Measurements from ENCODE around the gene PLK2. TPM values are rescaled to one million over a fixed set of nuclear protein-coding genes. Genes with fewer than 3 reads are reported as not detected.

Gene PLK2
- total and polyA plus RNA-seq, 10 donors: 23.2 to 519 (median 296) TPM

- Histone ChIP-seq H3K9me3 (no peaks in the 10 kb centered on the region), H3K4me1 (no peaks in the 10 kb centered on the region), H3K27ac (no peak overlapping the region), H3K36me3 (no peaks in the 10 kb centered on the region), H3K4me3 (no peak overlapping the region), H3K27me3 (replicated peaks in 1 of 7) (no peaks in the 10 kb centered on the region)
- intact Hi-C loops (cut with DNase I; ENCODE audit: low total_unique reads): no loop called here
- DNase-seq: no peak
- TF ChIP-seq CTCF (IDR thresholded peaks at IDR 0.05 in 8 of 11, conservative IDR thresholded peaks at IDR 0.05 in 3 of 11): no peak
- 72 to 97% (median 90%) methylated on average over 2 of the region's 2 CpGs for WGBS, 5 donors
These were observed 53.5 kb downstream of the PLK2 start for GRCh38 chr5:58406394-58406793.

- H3K4me3 ChIP-seq: no peak overlapping the region
- no peaks in the 10 kb centered on the region for H3K36me3 ChIP-seq
- H3K27me3 ChIP-seq (replicated peaks in 1 of 7): no peaks in the 10 kb centered on the region
- H3K9me3 ChIP-seq: no peaks in the 10 kb centered on the region
- no peak for DNase-seq
- TF ChIP-seq POLR2AphosphoS5 (IDR thresholded peaks at IDR 0.05): no peak
- no peak for TF ChIP-seq CTCF (IDR thresholded peaks at IDR 0.05 in 8 of 11, conservative IDR thresholded peaks at IDR 0.05 in 3 of 11)
- WGBS, 5 donors: 45 to 73% (median 50%) methylated on average over 2 of the region's 2 CpGs
- H3K27ac ChIP-seq: no peak overlapping the region
- intact Hi-C loops (cut with DNase I; ENCODE audit: low total_unique reads): no loop called here
- no peaks in the 10 kb centered on the region for H3K4me1 ChIP-seq
These were observed 54.7 kb downstream of the PLK2 start for GRCh38 chr5:58405175-58405574.

DNA sequence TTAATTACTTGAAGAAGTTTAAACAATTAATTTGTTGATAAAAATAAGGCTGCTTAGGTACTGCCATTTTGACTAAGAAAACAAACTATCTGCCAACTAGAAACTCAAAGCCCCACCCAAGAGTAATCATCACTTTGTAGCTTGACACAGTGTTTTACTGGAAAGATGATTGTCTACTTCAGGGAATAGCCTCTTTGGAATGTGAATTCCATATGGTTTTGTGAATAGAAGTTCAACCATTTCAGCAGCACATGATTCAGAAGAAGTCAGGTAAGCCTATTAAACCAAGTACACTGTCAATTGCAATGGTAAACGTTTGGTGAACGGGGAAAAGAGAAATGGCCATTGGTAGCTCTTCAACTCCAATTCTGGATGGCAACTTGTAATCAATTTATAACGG, 55.2 kb downstream of the PLK2 start:
- H3K27ac ChIP-seq: no peak overlapping the region
- no peak for TF ChIP-seq POLR2AphosphoS5 (IDR thresholded peaks at IDR 0.05)
- TF ChIP-seq POLR2A (IDR thresholded peaks at IDR 0.05): no peak
- TF ChIP-seq CTCF (IDR thresholded peaks at IDR 0.05 in 8 of 11, conservative IDR thresholded peaks at IDR 0.05 in 3 of 11): no peak
- H3K4me3 ChIP-seq: no peak overlapping the region
- no peak for DNase-seq
- H3K9me3 ChIP-seq: no peaks in the 10 kb centered on the region
- no peaks in the 10 kb centered on the region for H3K27me3 ChIP-seq (replicated peaks in 1 of 7)
- H3K36me3 ChIP-seq: no peaks in the 10 kb centered on the region
- H3K4me1 ChIP-seq: no peaks in the 10 kb centered on the region
- intact Hi-C loops (cut with DNase I; ENCODE audit: low total_unique reads): no loop called here
- WGBS, 5 donors: 88 to 97% (median 90%) methylated on average over 3 of the region's 3 CpGs

Other genes starting within 250 kb of the PLK2 start
- 10 to 100 TPM; 19.3 to 49.6 (median 30.4) TPM for gene GAPT, start 31.3 kb upstream of the PLK2 start, total RNA-seq
- gene GAPT, start 31.3 kb upstream of the PLK2 start, polyA plus RNA-seq: 10 to 100 TPM; 39.0 to 56.0 (median 41.7) TPM
- 1 to 10 TPM in 1 of 7 donors, under 1 TPM in 4, not detected in 2; 0.06 to 2.0 (median 0.22) TPM for gene RAB3C, start 123.0 kb upstream of the PLK2 start, total RNA-seq
- under 1 TPM; 0.06 to 0.24 (median 0.07) TPM for gene RAB3C, start 123.0 kb upstream of the PLK2 start, polyA plus RNA-seq

Measured in spleen (tissue), 11 donors.